NCI-H1417 treated with DMSO at 0.1 percent for 48 hours (cell line): ENCODE data around the gene RXRA.

ENCODE experiments used
- DNase-seq: peaks from one replicate; lab custom pipeline; 2025; lab: John Stamatoyannopoulos, UW

The RXRA gene

GRCh38 chr9:134400283-134400682 lies 74.0 kb downstream of the RXRA start:
- no peak for DNase-seq

GRCh38 chr9:134401391-134401790 lies 75.1 kb downstream of the RXRA start:
- DNase-seq: no peak

- DNase-seq: no peak
Observed at GRCh38 chr9:134402182-134402581, 75.9 kb downstream of the RXRA start.

GRCh38 chr9:134403292-134403681 lies 77.0 kb downstream of the RXRA start:
- DNase-seq: no peak

GRCh38 chr9:134403682-134404301 lies 77.5 kb downstream of the RXRA start:
- DNase-seq: no peak

- DNase-seq: no peak
Observed at GRCh38 chr9:134404376-134405358, 78.4 kb downstream of the RXRA start.

- DNase-seq: no peak
Observed at GRCh38 chr9:134405527-134405926, 79.3 kb downstream of the RXRA start.

- no peak for DNase-seq
Observed at GRCh38 chr9:134406366-134407120, 80.3 kb downstream of the RXRA start.

GRCh38 chr9:134407121-134407779 lies 81.0 kb downstream of the RXRA start:
- DNase-seq: peak; percentile 63

GRCh38 chr9:134408389-134408788 lies 82.1 kb downstream of the RXRA start:
- no peak for DNase-seq

- no peak for DNase-seq
Observed at GRCh38 chr9:134408939-134409737, 82.9 kb downstream of the RXRA start.

GRCh38 chr9:134410071-134410834 lies 84.0 kb downstream of the RXRA start:
- DNase-seq: no peak

GRCh38 chr9:134410835-134411217 lies 84.6 kb downstream of the RXRA start:
- no peak for DNase-seq

GRCh38 chr9:134411440-134412297 lies 85.4 kb downstream of the RXRA start:
- no peak for DNase-seq

- DNase-seq: no peak
Observed at GRCh38 chr9:134412298-134412711, 86.0 kb downstream of the RXRA start.

- no peak for DNase-seq
Observed at GRCh38 chr9:134413112-134413715, 87.0 kb downstream of the RXRA start.

GRCh38 chr9:134413890-134414623 lies 87.8 kb downstream of the RXRA start:
- DNase-seq: peak; percentile 97

- DNase-seq: no peak
Observed at GRCh38 chr9:134414900-134415425, 88.7 kb downstream of the RXRA start.
